Measurements from ENCODE around the gene UQCC2.

Gene UQCC2

DNA sequence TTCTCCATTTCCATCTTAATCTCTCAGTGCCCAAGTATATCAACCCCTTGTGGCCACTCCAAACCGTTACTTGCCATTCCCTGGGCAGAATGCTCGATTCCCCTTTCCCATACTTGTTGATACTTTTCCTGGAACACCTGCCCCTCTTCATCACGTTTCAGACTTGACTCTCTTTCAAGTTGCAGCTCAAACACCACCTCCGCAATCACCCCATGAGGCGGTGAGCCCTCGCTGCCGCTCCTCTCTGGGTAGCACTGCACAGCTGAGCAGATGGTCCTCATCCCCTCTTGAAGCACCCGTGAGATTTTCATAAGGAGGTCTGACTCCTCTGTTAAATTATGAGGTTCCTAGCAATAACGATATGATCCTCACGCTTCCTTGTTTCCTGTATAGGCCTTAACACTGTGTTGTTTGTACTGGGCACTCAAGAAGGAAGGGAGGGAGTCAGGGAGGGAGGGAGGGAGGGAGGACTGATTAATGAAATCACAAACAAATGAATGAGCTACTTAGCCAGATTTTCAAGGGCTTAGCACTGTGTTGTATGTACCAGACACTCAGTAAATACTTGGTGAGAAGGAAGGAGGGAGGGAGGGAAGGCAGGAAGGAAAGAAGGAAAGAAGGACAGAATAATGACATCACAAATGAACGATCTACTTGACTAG is 8.0 kb upstream of the UQCC2 start:
- TF ChIP-seq, protein P1, sequence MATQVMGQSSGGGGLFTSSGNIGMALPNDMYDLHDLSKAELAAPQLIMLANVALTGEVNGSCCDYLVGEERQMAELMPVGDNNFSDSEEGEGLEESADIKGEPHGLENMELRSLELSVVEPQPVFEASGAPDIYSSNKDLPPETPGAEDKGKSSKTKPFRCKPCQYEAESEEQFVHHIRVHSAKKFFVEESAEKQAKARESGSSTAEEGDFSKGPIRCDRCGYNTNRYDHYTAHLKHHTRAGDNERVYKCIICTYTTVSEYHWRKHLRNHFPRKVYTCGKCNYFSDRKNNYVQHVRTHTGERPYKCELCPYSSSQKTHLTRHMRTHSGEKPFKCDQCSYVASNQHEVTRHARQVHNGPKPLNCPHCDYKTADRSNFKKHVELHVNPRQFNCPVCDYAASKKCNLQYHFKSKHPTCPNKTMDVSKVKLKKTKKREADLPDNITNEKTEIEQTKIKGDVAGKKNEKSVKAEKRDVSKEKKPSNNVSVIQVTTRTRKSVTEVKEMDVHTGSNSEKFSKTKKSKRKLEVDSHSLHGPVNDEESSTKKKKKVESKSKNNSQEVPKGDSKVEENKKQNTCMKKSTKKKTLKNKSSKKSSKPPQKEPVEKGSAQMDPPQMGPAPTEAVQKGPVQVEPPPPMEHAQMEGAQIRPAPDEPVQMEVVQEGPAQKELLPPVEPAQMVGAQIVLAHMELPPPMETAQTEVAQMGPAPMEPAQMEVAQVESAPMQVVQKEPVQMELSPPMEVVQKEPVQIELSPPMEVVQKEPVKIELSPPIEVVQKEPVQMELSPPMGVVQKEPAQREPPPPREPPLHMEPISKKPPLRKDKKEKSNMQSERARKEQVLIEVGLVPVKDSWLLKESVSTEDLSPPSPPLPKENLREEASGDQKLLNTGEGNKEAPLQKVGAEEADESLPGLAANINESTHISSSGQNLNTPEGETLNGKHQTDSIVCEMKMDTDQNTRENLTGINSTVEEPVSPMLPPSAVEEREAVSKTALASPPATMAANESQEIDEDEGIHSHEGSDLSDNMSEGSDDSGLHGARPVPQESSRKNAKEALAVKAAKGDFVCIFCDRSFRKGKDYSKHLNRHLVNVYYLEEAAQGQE (IDR thresholded peaks at IDR 0.05; ENCODE audit: insufficient read depth in 1 of 2, low read depth in 2 of 2, low read length in 2 of 2): no peak
- no peak for TF ChIP-seq POLR2AphosphoS5 (IDR thresholded peaks at IDR 0.05; ENCODE audit: low read depth, low read length)
- TF ChIP-seq TAF1 (IDR thresholded peaks at IDR 0.05; ENCODE audit: borderline replicate concordance, insufficient read depth, low read length): no peak
- TF ChIP-seq FOXP2 (optimal IDR thresholded peaks at IDR 0.05; ENCODE audit: borderline replicate concordance, extremely low read depth, extremely low read length, insufficient read depth): no peak
- TF ChIP-seq SIN3A (IDR thresholded peaks at IDR 0.05; ENCODE audit: borderline replicate concordance, insufficient read depth, low read length): no peak

DNA sequence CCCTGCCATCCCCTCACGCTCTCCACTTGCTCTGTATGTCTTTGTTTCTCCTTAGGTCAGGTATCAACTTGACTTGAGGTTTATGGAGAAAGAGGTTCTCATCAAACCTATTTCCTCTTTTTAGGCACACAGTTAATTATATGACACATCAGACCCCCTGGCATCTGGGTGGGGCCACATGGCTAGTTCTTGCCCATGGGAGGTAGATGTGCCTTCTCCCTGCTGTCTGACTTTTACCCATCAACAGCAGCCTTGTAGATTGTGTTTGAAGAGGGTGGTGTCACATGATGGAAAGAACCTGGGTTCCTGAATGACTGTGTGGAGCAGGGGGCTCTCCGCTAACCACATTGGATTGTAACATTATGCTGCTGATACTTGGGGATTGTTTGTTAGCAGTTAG is 7.2 kb upstream of the UQCC2 start:
- TF ChIP-seq POLR2AphosphoS5 (IDR thresholded peaks at IDR 0.05; ENCODE audit: low read depth, low read length) (no peak), SIN3A (IDR thresholded peaks at IDR 0.05; ENCODE audit: borderline replicate concordance, insufficient read depth, low read length) (no peak), FOXP2 (optimal IDR thresholded peaks at IDR 0.05; ENCODE audit: borderline replicate concordance, extremely low read depth, extremely low read length, insufficient read depth) (no peak), TAF1 (IDR thresholded peaks at IDR 0.05; ENCODE audit: borderline replicate concordance, insufficient read depth, low read length) (no peak)
- TF ChIP-seq, protein P1 (IDR thresholded peaks at IDR 0.05; ENCODE audit: insufficient read depth in 1 of 2, low read depth in 2 of 2, low read length in 2 of 2): no peak

DNA sequence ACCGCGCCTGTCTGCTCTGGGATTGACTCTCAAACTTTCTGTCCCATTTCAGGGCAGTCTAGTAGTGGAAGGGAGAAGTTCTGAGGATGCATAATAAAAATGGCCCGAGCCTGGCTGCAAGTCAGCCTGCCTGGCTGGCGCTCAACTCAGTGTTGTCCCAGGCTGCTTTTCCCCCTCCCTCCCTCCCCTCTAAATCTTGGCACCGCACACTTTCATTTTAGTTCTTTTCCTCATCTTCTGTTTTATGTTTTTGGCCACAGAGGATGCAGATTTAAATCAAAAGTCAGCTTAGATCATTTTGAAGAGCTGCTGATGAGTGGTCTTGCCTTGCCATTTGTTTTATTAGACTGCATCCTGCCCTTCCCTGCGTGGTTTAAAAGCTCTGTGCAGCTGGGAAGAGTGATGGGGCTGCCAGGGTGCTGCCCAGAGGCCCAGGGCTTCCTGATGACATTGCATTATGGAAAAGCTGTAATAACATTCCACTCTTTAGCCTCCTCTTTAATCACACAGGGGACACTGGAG is 6.5 kb upstream of the UQCC2 start:
- TF ChIP-seq FOXP2 (optimal IDR thresholded peaks at IDR 0.05; ENCODE audit: borderline replicate concordance, extremely low read depth, extremely low read length, insufficient read depth) (no peak), TAF1 (IDR thresholded peaks at IDR 0.05; ENCODE audit: borderline replicate concordance, insufficient read depth, low read length) (no peak), SIN3A (IDR thresholded peaks at IDR 0.05; ENCODE audit: borderline replicate concordance, insufficient read depth, low read length) (no peak), POLR2AphosphoS5 (IDR thresholded peaks at IDR 0.05; ENCODE audit: low read depth, low read length) (no peak)
- TF ChIP-seq, protein P1 (IDR thresholded peaks at IDR 0.05; ENCODE audit: insufficient read depth in 1 of 2, low read depth in 2 of 2, low read length in 2 of 2): no peak

DNA sequence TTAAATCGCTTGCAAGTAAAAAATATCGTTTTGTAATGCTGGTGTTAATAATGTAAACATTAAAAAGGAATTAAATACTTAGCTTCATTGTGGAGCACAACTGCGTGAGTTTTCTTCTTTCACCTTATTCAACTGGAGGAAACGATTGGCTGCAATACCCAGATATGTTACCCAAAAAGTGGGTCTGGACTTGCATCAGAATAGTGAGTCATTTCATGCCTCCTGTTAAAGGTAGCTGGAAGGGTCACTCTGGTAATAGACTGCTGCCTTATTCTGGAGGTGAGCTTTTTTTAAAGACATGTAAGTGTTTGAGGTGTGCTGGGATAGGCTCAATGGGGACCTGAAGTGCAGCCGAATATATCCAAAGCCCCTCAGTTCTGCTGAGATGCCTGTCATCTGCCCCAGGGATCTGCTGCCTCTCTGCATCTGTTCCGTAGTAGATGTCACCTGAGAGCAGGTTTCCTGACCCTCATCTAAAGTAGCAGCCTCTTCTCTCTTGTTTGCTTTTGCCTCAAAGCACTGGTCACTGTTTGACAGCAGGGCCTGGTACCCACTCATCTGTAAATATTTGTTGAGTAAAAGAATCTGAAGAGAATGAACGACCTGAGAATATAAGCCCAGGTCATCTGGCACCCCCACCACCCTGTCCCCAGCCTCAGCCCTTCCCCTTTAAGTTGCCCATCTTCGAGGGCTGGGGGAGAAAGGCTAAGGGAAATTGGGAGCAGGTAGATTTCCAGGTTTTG is 5.6 kb upstream of the UQCC2 start:
- TF ChIP-seq TAF1 (IDR thresholded peaks at IDR 0.05; ENCODE audit: borderline replicate concordance, insufficient read depth, low read length) (no peak), POLR2AphosphoS5 (IDR thresholded peaks at IDR 0.05; ENCODE audit: low read depth, low read length) (no peak), SIN3A (IDR thresholded peaks at IDR 0.05; ENCODE audit: borderline replicate concordance, insufficient read depth, low read length) (no peak), FOXP2 (optimal IDR thresholded peaks at IDR 0.05; ENCODE audit: borderline replicate concordance, extremely low read depth, extremely low read length, insufficient read depth) (no peak)
- TF ChIP-seq, protein P1 (IDR thresholded peaks at IDR 0.05; ENCODE audit: insufficient read depth in 1 of 2, low read depth in 2 of 2, low read length in 2 of 2): no peak
